ENCODE results near the gene DENND2A.

GRCh38 chr7:140586516-140586915 is 54.1 kb downstream of the DENND2A start:
- TF ChIP-seq POLR2A (IDR thresholded peaks at IDR 0.05) (no peak), CTCF (IDR thresholded peaks at IDR 0.05) (no peak)

All from thyroid gland (tissue), 4 donors.